NCI-H1930 (cell line): Measurements from ENCODE around the gene CLIP2.
"Not testable (repeated sequence)": the region's sequence is repeated elsewhere in the genome, so short reads cannot be mapped to it uniquely, and the experiment has no call there.

Source experiments
- DNase-seq, 2 experiments: peaks; one replicate each; lab custom pipeline; 2025; lab: John Stamatoyannopoulos, UW

CLIP2 gene

DNA sequence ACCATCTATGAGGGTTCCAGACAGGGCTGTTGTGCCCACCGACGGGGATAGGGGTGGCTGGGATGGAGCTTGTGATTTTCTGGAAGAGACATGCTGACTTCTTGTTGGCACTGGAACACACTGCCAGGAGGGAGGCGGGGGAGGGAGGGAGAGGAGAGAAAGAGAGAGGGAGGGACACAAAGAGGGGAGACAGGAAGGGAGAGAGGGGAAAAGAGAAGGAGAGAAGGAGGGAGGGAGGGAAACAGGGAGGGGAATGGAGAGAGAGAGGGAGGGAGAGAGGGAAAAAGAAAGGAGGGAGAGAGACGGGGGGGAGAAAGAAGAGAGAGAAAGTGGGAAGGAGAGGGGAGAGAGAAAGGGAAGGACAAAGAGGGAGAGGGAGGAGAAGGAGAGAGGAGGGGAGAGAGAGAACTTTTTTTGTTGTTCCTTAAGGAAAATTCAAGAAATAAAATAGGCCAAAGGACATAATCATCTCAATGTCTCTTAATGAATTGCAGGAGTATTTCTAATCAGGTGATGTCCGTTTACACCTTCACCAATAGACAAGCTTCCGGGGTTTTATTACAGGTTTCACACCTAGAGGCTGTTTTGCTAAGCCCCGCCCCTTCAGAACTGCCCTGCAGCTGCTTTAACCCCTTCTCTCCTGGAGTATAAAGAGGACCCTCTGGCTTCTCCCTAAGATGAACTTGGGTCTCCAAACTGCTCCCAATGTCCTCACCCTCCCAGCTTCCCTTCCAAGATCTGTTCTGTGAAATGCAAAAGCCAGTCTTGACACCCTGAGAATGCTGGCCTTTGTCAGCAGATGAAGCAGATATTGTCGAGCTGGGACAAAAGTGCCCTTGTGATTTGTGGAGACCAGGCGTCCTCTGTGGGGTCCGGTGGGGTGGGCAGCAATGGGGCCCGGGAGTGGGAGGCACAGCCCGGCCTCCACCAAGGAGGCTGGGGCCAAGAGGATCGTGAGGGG, 82.5 kb downstream of the CLIP2 start:
- no peak for DNase-seq

DNA sequence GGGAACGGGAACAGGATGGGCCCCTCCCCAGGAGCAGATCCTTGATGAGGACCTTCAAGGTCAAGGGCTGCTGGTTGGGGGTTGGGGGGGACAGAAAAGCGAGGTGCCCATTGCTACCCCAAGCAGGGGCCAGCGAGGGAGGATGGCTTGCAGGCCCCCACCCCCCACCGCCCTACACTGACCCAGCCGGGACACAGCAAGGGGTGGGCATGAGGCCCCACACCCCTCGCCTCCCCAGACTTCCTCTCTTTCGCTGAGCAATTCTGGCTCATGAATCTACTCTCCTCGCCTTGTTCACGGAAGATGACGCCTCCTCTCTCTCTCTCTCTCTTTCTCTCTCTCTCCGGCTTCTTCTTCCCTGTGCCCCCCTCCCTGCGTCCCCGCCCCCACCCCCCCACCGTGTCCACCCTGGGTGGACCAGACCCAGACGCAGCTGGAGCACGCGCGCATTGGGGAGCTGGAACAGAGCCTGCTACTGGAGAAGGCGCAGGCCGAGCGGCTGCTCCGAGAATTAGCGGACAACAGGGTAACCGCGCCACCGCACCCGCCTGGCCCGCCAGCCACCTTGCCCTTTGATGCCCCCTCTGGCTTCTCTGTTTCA, 83.4 kb downstream of the CLIP2 start:
- DNase-seq, result no peak

DNA sequence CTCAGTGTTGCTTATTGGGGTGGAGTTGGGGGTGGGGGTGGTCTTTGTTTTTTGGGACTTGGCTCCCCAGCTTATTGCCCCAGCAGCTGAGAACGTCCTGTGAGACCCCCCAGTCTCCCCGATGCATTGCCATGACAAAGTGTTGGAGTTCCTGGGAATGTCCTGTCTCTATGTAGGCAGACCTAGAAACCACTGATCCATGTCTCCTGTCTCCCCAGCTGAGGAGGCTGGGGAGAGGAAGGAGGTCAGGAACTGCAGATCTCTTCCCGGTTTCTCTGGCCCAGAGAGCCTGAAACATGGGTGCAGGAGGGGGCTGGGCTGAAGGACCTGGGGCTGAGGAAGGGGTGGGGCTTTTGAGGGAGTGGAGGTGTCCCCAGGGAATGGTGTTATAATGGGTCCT, 84.3 kb downstream of the CLIP2 start:
- DNase-seq, result no peak

DNA sequence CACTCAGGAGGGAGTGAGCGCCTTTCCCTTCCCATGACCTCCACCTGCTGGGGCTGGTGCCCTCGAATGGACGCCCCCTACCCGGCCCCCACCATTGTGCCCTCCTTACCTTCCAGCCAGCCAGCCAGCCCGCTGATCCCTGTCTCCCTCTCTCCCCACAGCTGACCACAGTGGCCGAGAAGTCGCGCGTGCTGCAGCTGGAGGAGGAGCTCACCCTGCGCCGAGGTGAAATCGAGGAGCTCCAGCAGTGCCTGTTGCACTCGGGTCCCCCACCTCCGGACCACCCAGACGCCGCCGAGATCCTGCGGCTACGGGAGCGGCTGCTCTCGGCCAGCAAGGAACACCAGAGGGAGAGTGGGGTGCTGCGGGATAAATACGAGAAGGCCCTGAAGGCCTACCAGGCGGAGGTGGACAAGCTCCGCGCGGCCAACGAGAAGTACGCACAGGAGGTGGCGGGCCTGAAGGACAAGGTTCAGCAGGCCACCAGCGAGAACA, 86.6 kb downstream of the CLIP2 start:
- no peak for DNase-seq

- DNase-seq, result no peak
These were observed 87.2 kb downstream of the CLIP2 start for GRCh38 chr7:74376256-74377036.

DNA sequence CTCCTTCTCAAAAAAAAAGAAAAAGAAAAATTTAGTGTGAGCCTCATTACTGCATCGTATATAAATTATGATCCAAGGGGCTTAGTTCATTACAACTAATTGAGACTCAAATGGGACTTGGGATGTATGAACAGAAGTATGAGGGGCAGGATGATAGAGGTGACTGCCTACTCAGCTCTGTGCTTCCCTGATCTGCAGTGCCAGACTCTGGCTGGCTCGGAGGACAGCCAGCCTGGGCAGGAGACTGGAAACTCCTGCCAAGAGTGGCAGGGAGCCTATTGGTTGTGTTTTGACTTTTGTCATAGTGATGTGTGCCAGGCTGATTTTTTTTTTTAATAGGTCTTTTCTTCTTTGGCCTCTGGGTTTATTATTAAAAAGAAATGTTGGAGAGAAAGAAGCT, 90.7 kb downstream of the CLIP2 start:
- DNase-seq, result no peak

- DNase-seq, result no peak
These were observed 91.5 kb downstream of the CLIP2 start for GRCh38 chr7:74380720-74381119.

- DNase-seq, result not testable (repeated sequence)
These were observed 94.9 kb downstream of the CLIP2 start for GRCh38 chr7:74384086-74384485.

GRCh38 chr7:74384854-74385253, 95.6 kb downstream of the CLIP2 start:
- not testable (repeated sequence) for DNase-seq

GRCh38 chr7:74387606-74388005, 98.4 kb downstream of the CLIP2 start:
- no peak for DNase-seq

DNA sequence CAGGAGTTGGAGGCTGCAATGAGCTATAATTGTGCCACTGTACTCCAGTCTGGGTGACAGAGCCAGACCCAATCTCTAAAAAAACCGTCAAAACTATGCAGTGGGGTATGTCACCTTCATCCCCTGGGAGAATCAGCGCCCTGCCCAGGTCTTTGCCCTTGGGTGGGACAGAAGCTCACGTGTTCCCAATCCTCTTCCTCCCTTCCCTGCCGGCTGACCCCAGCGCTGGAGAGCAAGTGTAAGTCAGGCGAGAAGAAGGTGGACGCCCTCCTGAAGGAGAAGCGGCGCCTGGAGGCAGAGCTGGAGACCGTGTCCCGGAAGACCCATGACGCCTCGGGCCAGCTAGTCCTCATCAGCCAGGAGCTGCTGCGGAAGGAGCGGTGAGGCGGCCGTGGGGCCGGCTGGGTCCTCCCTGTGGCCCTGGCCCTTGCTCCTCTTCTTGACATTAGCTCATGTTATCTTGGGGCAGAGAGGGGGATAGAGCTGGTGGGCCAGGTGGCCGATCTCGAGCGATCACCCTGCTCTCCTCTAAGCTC, 99.7 kb downstream of the CLIP2 start:
- DNase-seq, result no peak

DNA sequence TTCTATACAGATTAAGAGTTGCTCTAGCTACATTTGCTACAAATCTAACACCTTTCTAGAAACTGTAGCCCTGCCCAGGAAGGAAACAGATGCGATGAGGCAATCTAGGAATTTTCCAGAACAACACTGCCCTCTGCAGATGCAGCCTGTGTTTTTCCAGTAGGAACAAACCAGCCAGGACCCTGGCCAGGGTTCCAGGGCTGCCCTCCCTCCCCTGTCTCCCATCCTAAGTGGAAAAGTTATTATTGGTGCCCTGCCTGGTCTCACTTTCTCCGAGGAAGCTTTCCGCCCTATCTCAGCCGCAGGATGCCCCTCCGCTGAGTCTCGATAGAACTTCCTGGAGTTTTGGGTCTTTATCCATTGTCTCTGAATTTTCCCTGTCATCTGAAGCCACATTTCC, 104.5 kb downstream of the CLIP2 start:
- not testable (repeated sequence) for DNase-seq

- DNase-seq, result not testable (repeated sequence)
These were observed 105.4 kb downstream of the CLIP2 start for GRCh38 chr7:74394601-74395000.

DNA sequence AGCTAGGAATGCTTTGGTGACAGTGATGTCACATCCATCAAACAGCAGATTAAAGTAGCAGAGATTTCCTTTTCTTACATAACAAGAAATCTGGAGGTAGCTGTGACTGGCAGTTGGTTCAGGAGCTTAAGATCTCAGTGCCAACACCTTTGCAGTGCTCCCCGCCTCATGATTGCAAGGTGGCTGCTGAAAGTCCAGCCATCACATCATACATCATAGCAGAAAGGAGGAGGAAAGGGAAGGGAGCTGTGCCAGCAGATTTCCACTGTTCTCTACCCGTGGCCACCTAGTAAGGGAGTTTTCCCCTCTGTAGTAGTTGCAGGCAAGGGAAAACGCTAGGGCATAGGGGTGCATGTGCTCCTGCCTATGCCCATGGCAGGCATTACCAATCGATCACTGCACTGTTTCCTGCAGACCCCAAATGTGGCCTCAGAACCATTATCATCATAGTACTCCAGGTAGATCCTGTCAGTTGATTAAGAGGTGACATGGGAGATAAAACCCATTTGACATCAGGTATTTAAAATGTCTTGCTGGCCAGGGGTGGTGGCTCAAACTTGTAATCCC, 106.6 kb downstream of the CLIP2 start:
- no peak for DNase-seq

DNA sequence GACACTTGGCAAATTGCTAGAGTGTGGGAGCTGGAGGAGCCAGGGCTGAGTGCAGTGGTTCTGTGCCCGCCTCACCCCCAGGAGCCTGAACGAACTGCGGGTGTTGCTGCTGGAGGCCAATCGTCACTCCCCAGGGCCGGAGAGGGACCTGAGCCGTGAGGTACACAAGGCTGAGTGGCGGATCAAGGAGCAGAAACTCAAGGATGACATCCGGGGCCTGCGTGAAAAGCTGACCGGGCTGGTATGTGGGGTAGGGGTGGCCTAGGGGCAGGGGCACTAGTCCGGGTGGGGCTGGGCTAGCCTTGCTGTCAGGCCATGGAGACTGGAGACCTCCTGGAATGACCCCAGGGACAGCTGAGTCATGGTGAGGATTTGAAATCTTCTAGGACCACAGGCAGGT, 107.8 kb downstream of the CLIP2 start:
- DNase-seq, result no peak

DNA sequence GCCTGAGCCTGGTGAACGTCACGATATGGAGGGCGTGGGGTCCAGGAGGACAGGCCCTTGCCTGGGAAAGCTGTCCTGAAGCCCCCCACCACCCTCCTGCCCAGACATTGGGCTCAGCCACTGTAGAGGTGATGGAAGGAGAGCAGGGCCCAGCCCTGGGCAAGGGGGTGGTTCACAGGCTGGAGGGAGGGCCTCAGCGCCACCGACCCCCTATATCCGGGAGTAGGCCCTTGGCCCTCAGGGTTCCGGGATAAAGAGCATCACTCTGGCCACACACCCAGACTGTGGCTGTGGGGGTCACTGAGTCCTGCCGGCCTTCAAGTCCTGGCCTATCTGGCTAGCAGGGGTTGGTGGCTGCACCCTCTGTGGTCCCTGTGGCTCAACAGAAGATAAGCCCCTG, 109.2 kb downstream of the CLIP2 start:
- no peak for DNase-seq

- no peak for DNase-seq
These were observed 109.8 kb downstream of the CLIP2 start for GRCh38 chr7:74399006-74399405.

DNA sequence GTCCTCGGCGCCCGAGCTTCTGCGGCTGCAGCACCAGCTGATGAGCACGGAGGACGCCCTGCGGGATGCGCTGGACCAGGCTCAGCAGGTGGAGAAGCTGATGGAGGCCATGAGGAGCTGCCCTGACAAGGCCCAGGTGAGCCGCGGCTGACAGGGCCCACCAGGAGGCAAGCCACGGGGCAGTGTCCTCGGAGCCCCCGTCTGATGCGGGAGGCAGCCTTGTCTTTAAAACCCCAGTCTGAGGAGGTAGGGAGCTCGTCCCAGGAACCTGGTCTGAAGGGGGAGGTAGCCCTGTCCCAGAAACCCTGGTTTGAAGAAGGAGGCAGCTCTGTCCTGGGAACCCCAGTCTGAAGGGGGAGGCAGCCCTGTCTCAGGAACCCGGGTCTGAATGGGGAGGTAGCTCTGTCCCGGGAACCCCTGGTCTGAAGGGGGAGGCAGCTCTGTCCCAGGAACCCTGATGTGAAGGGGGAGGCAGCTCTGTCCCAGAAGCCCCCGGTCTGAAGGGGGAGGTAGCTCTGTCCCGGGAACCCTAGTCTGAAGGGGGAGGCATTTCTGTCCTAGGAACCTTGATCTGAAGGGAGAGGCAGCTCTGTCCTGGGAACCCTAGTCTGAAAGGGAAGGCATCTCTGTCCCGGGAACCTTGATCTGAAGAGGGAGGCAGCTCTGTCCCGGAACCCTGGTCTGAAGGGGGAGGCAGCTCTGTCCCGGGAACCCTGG, 111.4 kb downstream of the CLIP2 start:
- DNase-seq, result no peak

DNA sequence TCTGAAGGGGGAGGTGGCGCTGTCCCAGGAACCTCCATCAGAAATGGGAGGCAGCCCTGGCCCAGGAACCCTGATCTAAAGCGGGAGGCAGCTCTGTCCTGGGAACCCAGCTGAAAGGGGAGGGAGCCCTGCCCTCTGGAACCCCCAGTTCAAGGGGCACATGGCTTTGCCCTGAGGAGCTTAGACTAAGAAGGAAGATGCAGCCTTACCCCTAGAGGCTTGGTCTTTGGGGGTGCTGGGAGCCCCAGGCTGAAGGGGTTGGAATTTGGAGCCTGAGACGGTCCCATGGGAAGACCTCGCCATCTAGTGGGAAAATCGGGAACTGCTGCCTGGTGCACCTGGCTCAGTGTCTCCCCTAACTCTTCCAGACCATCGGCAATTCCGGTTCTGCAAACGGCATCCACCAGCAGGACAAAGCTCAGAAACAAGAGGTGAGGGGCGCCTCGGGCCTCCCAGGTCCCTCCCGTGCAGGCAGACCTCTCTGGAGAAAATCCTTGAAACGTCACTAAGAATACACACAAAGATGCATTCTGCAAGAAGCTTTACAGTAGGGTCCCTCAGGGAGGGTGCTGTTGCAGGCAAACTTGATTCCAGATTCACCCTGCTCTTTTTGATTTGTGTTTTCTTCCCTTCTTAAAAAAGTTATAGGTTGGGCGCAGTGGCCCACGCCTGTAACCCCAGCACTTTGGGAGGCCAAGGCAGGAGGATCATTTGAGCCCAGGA, 112.1 kb downstream of the CLIP2 start:
- peak; percentile 21 to 60 for DNase-seq

DNA sequence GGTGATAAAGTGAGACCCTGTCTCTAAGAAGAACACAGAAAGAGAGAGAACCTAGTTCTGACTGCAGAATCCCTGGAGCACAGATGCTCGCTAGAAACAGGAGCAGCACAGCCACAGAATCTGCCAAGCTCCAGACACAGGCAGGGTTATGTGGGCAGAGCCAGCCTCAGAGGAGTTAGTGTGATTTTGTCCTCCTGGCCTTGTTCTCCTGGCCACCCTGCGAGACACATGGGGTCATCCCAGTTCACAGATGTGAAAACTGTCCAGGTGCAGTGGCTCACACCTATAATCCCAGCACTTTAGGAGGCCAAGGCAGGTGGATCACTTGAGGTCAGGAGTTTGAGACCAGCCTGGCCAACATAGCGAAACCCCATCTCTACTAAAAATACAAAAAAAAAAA, 113.5 kb downstream of the CLIP2 start:
- not testable (repeated sequence) for DNase-seq
